Stimulated activated CD8-positive, alpha-beta memory T cell treated with anti-CD3 and anti-CD28 coated beads, Interleukin-15, amount 100 ng/mL, for 48 hours (primary cell): Measurements from ENCODE around the gene DAAM1.

ENCODE experiments used
- DNase-seq, 2 donors: peaks; one replicate each; pipeline ENCODE4 v3.0.0-alpha.2; 2020; ENCODE audit warnings: low read depth in 2 of 2

Gene DAAM1

GRCh38 chr14:59187802-59188460 is 536 bp upstream of the DAAM1 start:
- DNase-seq = peak in 1 of 2 donors; percentile 6

GRCh38 chr14:59189091-59189785 is 771 bp downstream of the DAAM1 start:
- peak; percentile 8 to 12 for DNase-seq

GRCh38 chr14:59189786-59190368 is 1.4 kb downstream of the DAAM1 start:
- DNase-seq = peak; percentile 61 to 71

GRCh38 chr14:59190372-59190771 is 1.9 kb downstream of the DAAM1 start:
- no peak for DNase-seq

- no peak for DNase-seq
Measured at GRCh38 chr14:59195912-59196311, 7.4 kb downstream of the DAAM1 start.

- DNase-seq = no peak
Measured at GRCh38 chr14:59197695-59198262, 9.3 kb downstream of the DAAM1 start.

- DNase-seq = no peak
Measured at GRCh38 chr14:59199205-59199604, 10.7 kb downstream of the DAAM1 start.

GRCh38 chr14:59199614-59200013 is 11.1 kb downstream of the DAAM1 start:
- no peak for DNase-seq

- no peak for DNase-seq
Measured at GRCh38 chr14:59200195-59200594, 11.7 kb downstream of the DAAM1 start.

- DNase-seq = no peak
Measured at GRCh38 chr14:59202031-59202430, 13.6 kb downstream of the DAAM1 start.

GRCh38 chr14:59204305-59204704 is 15.8 kb downstream of the DAAM1 start:
- no peak for DNase-seq

- DNase-seq = no peak
Measured at GRCh38 chr14:59206892-59207291, 18.4 kb downstream of the DAAM1 start.

GRCh38 chr14:59207506-59207933 is 19.1 kb downstream of the DAAM1 start:
- DNase-seq = no peak

GRCh38 chr14:59208224-59208814 is 19.9 kb downstream of the DAAM1 start:
- no peak for DNase-seq

- no peak for DNase-seq
Measured at GRCh38 chr14:59208954-59209353, 20.5 kb downstream of the DAAM1 start.

- DNase-seq = no peak
Measured at GRCh38 chr14:59210621-59211020, 22.2 kb downstream of the DAAM1 start.

- no peak for DNase-seq
Measured at GRCh38 chr14:59213368-59214315, 25.2 kb downstream of the DAAM1 start.

- no peak for DNase-seq
Measured at GRCh38 chr14:59214702-59215302, 26.3 kb downstream of the DAAM1 start.

GRCh38 chr14:59215322-59215721 is 26.9 kb downstream of the DAAM1 start:
- DNase-seq = no peak

GRCh38 chr14:59215757-59216156 is 27.3 kb downstream of the DAAM1 start:
- no peak for DNase-seq

- DNase-seq = no peak
Measured at GRCh38 chr14:59217011-59217410, 28.5 kb downstream of the DAAM1 start.
